ENCODE results near the gene LHCGR.
"Not testable (repeated sequence)": the region's sequence is repeated elsewhere in the genome, so short reads cannot be mapped to it uniquely, and the experiment has no call there.

Gene LHCGR

DNA sequence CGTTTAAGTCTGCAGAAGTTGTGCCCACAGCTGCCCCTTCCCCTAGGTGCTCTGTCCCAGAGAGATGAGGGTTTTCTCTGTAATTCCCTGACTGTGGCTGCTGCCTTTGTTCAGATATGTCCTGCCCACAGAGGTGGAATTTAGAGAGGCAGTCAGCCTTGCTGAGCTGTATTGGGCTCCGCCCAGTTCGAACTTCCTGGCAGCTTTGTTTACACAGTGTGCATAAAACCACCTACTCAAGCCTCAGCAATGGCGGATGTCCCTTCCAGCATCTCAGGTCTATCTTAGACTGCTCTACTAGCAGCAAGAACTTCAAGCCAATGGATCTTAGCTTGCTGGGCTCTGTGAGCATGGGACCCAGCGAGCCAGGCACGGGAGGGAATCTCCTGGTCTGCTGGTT is 48.1 kb downstream of the LHCGR start:
- DNase-seq: no peak

GRCh38 chr2:48703621-48704020 is 51.9 kb downstream of the LHCGR start:
- not testable (repeated sequence) for DNase-seq

GRCh38 chr2:48699348-48699930 is 56.1 kb downstream of the LHCGR start:
- no peak for DNase-seq

DNA sequence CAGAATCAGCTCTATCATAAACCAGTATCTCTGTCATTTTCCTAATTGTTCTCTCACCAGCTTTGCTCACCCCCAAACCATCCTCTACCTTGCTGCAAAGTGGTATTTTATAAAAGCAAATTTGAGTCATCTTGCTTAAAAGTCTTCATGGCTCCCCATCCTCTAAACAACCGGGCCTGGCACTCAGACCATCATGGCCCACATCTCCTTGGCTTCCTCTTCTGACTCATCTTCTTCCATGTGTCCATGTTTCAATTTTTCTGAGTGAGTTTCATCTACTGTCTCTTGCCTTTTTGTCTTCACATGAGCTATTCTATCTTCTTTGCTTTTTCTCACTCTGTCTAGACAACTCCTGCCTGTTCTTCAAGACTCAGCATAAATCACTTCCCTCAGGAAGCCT is 58.6 kb downstream of the LHCGR start:
- no peak for DNase-seq

DNA sequence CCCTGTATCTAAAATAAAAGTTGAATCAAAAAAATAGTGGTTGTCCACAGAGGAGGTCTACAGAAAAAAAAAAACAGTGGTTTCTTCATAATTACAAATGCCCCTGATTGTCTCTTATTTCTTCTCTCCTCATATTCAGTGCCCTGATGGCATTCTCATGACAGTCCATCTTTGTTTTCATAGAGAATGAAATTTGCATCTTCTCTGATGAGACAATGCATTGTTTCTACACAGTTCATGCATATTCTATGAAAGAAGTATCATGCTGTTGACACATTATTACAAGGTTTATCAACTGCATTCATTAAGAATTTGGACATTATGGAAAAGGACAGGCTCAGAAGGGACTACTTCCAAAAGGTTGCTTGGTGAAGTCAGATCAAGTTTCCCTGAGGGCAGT is 59.5 kb downstream of the LHCGR start:
- no peak for DNase-seq

DNA sequence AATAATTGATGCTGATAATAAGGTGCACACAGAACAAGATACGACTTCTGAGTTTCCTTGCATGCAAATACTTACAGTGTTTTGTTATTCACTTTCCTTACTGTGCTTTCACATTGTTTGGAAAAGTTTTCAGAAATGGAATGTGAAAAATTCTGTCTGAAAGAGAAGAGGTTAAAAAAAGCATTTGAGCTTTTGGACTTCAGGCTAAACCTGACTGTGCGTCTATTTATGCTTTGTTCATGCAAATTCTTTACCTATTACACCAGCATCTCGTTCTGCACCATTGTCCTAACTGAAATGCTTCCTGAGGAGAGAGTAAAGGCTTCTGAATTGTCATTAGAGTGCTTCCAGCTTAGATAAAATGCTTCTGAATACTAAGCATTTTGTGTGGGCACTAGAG is 61.4 kb downstream of the LHCGR start:
- DNase-seq: no peak

DNA sequence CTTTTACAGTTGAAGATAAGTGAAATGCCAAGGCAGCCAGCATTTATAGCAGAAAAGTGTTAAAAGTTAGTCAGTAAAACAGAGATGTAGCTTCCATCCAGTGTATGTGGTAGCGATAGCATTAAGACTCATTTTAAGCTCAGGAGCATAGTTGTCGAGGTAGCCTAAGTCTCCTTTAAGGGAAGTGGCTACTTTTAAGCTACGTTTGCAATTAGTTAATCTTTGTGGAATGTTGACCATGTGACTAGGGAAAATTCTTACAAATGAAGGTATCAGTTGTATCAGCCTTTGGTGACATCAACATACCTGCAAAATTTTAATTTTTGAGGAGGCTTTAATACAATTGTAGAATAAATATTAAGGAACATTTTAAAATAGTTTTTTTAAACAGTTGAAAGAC is 61.9 kb downstream of the LHCGR start:
- DNase-seq: no peak

DNA sequence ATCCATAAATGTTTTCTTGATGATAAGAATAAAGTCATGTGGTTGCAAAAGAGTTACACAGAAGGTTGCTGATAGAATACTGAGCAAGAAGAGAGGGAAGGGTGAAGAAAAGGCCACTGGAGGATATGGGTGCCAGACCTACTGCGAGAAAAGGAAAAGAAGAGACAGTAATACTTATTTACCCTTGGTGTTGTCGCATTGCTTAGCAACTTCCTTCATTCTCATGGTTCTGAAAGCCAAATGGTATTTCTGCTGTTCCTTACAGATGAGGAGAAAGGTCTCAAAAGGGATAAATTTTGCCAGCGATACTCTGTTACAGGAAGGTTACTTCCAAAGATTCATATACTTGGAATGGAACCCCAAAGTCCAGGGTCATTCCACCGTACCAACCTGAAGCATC is 62.5 kb downstream of the LHCGR start:
- no peak for DNase-seq

- no peak for DNase-seq
These were observed 63.4 kb downstream of the LHCGR start for GRCh38 chr2:48691935-48692691.

- DNase-seq: no peak
These were observed 70.4 kb downstream of the LHCGR start for GRCh38 chr2:48685126-48685525.

GRCh38 chr2:48677450-48677849 is 78.1 kb downstream of the LHCGR start:
- DNase-seq: no peak

DNA sequence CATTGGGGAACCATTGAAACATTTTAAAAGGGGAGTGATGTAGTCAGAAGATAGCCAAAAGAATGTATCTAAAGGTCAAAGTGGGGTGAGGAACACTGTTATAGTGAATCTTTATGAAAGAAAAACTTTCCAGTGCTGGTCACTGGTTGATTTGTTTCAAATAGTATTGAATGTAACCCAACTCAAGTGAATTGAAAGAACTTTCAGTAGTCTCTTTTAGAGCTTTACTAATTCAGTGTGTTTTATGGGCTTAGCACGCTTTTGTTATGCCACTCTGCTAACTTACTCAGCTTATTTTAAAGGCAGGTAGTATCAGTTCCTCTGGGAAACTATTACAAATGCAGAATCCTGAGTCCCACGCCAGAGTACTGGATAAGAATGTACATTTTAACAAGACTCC is 80.6 kb downstream of the LHCGR start:
- no peak for DNase-seq

- no peak for DNase-seq
These were observed 81.9 kb downstream of the LHCGR start for GRCh38 chr2:48673581-48673980.

GRCh38 chr2:48668992-48669391 is 86.5 kb downstream of the LHCGR start:
- no peak for DNase-seq

DNA sequence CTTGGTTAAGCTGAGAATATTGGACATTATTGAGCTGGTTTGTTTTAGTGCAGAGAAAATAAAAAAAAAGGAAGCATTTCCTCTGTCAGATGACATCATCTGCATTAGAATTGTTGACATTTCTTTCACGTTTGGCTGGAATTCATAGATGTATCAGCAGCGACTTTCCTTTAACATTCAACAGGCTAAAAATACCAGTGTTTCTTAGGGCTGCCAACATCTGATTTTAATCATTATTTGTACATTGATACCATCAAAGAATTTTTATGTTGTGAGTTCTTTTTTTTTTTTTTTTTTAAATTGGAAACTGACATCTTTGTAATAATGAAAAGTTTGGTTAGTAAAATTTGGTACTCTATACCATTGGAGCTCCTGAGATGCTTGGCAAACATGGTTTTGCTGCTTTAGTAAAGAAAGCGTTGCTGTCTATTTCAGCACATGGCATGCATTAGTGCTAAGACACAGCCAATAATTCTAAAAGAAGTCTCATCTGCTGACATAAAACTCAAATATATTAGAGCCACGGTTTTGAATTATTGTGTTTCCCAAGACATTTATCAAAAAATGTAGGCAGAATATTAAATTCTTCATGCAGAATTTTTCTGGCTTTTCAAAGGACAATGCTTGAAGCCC is 104.2 kb downstream of the LHCGR start:
- no peak for DNase-seq

DNA sequence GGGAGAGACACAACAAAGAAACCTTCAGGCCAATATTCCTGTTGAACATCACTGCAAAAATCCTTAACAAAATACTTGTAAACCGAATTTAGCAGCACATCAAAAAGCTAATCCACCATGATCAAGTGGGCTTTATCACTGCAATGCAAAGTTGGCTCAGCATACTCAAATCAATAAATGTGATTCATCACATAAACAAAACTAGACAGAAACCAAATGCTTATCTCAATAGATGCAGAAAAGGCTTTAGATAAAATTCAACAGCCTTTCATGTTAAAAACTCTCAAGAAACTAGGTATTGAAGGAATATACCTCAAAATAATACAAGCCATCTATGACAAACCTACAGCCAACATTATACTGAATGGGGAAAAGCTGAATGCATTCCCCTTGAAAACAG is 117.3 kb downstream of the LHCGR start:
- no peak for DNase-seq

Measured in activated CD8-positive, alpha-beta memory T cell treated with anti-CD3 and anti-CD28 coated beads for 24 hours (primary cell).